Epithelial cell of proximal tubule (primary cell): Measurements from ENCODE around the gene SFI1. TPM values are rescaled to one million over a fixed set of nuclear protein-coding genes. Genes with fewer than 3 reads are reported as not detected.
"Not testable (repeated sequence)": the region's sequence is repeated elsewhere in the genome, so short reads cannot be mapped to it uniquely, and the experiment has no call there.

Experiments
- DNase-seq: peaks from one replicate; pipeline ENCODE4 v3.0.0-alpha.2; 2011; ENCODE audit warnings: low read depth
- H3K4me3 ChIP-seq: 2 replicates; pipeline ENCODE4 v1.5.1; 2011; ENCODE audit warnings: low read depth, mild to moderate bottlenecking, low read length
- total RNA-seq: library from RNA; depleted of rRNA; stranded (reverse); fragments of >200 nt; gene quantifications from 2 replicates; pipeline ENCODE4 v1.2.3, GENCODE V29; 2015
- TF ChIP-seq, protein P1 (sequence below): conservative IDR thresholded peaks from 2 replicates; pipeline ENCODE4 v1.5.1; 2012; ENCODE audit warnings: low read depth, mild to moderate bottlenecking, low read length

The SFI1 gene
- total RNA-seq, 1 donor from 2014 or later, result 26.0 TPM

DNA sequence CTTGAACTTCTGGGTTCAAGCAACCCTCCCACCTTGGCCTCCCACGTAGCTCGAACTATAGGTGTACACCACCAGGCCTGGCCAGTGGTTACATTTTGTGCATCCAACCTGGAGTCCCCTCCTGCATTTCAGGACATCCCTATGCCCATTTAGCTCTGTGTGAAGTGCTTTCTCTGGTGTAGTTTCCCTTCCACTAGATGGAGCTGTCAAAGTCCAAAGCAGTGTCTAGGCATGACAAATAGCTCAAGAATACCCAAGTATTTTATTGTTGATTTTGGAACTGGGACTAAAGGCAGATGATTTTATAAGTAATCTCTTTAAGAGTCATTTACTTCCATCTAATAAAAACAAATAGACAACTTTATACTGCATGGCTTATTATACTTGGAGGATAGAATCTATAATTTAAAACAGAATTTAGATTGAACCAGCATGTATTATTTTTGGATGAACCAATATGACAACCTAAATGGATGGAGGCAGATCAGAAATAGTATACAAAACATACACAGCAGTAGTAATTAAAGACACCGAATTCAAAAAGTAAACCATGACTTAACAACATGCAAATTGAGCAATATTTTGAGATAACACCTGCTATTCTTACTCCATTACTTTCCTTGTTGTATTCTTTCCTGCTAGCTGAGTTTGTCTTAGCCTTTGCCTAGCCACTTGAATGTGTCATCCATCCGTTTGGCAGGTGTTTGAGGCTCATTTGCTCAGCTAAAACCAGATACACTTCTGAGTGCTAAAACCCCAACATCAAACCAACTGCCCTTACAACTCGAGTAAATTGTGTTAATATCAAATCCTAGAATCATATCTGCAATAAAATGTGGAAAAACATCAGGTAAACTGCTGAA lies 44.4 kb upstream of the SFI1 start:
- peak; percentile 13 for DNase-seq
- TF ChIP-seq, protein P1, sequence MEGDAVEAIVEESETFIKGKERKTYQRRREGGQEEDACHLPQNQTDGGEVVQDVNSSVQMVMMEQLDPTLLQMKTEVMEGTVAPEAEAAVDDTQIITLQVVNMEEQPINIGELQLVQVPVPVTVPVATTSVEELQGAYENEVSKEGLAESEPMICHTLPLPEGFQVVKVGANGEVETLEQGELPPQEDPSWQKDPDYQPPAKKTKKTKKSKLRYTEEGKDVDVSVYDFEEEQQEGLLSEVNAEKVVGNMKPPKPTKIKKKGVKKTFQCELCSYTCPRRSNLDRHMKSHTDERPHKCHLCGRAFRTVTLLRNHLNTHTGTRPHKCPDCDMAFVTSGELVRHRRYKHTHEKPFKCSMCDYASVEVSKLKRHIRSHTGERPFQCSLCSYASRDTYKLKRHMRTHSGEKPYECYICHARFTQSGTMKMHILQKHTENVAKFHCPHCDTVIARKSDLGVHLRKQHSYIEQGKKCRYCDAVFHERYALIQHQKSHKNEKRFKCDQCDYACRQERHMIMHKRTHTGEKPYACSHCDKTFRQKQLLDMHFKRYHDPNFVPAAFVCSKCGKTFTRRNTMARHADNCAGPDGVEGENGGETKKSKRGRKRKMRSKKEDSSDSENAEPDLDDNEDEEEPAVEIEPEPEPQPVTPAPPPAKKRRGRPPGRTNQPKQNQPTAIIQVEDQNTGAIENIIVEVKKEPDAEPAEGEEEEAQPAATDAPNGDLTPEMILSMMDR, result peak; percentile 81
- no peak overlapping the region for H3K4me3 ChIP-seq

DNA sequence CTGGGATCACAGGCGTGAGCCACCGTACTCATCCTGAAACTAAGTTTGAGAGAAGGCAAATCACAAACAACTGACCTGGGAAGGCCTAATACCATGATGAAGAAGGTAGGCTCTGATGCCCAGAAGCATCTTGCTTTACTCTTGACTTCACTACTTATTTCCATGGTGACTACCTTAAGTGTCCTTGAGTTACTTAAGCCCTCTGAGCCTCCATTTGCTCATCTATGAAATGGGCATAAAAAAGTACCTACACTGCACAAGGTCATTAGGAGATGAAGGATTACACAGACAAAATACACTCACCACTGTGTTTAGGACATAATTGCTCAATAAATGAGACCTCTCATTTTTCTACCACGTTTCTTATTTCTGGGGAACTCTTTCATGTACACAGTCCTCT lies 34.6 kb upstream of the SFI1 start:
- no peak overlapping the region for H3K4me3 ChIP-seq
- no peak for DNase-seq
- TF ChIP-seq, protein P1, result no peak

DNA sequence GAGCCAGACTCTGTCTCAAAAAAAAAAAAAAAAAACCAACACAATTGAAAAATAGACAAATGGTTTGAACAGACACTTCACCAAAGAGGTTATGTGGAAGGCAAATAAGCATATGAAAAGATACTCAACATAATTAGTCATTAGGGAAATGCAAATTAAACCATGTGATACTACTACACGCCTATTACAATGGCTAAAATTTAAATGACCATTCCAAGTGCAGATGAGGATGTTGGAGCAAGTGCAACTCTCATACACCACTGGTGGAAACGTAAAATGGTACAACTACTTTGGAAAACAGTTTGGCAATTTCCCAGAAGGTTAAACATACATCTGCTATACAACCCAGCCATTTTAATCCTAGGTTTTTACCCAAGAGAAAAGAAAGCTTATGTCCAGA lies 31.0 kb upstream of the SFI1 start:
- TF ChIP-seq, protein P1, result no peak
- H3K4me3 ChIP-seq, result no peak overlapping the region
- DNase-seq, result no peak

DNA sequence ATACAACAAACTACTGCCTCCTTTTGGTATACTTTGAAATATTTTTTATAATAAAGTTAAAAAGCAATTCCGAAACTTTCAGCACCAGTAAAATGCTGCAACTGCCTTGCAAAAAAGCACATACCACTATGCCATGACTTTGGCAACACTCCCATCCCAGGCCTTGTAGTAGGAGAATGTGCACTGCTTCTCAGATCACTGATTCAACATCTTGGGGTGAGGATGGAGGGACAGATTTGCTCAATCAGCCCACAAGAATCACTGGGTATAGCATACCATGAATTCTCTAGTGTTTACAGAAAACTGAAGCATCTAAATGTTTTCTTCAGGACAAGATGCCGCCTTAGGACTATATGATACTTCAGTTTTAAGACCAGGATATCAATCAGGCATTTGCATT lies 21.6 kb upstream of the SFI1 start:
- TF ChIP-seq, protein P1, result no peak
- no peak for DNase-seq
- H3K4me3 ChIP-seq, result no peak overlapping the region

DNA sequence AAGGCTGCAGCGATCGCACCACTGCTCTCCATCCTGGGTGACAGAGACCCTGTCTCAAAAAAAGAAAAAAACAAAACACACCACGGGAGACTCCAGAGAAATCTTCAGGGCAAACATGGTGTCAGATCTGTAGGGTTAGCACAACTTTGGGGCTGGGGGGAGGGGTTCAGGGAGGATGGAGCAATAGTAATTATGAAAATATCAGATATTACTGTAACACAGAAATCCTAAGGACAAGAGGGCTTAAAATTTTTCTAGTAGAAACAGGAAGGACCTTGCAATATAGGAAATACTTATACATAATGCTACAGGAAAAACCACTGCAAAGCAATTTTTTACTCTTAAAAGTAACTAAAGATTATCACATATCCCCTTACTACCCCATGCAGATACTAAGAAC lies 20.5 kb upstream of the SFI1 start:
- no peak overlapping the region for H3K4me3 ChIP-seq
- TF ChIP-seq, protein P1, result no peak

DNA sequence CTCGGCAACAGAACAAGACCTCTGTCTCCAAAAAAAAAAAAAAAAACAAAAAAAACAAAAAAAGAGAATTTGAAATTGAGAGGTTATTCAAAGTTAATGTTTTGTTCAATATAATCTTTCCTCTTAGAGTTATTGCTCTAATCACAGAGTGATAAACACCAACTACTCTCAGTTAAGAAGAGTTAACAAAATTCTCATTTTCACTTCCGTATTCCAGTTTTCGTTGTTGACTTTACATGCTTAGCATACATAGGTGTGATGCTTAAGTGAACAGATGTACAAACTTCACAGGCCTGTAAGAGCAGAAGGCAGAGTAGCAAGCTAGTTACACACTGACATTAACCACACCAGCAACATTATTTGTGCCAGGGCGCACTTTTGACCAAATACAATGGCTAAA lies 19.0 kb upstream of the SFI1 start:
- TF ChIP-seq, protein P1, result no peak
- DNase-seq, result no peak

More for the DNA sequence above, 20.5 kb upstream of the SFI1 start:
- DNase-seq, result no peak

DNA sequence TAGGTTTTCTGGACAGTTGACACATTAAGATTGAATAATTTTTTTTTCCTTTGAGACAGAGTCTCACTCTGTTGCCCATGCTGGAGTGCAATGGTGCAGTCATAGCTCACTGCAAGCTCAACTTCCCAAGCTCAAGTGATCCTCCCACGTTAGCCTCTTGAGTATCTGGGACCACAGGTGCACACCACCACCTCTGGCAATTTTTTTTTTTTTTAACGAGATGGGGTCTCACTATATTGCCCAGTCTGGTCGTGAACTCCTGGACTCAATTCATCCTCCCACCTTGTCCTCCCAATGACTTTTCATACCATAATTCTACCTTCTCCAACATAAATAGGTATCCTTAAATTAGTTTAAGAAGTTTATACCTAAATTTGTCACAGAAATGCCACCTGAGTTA lies 15.2 kb upstream of the SFI1 start:
- H3K4me3 ChIP-seq, result no peak overlapping the region
- DNase-seq, result no peak
- TF ChIP-seq, protein P1, result no peak

More for the DNA sequence above, 19.0 kb upstream of the SFI1 start:
- H3K4me3 ChIP-seq, result no peak overlapping the region

DNA sequence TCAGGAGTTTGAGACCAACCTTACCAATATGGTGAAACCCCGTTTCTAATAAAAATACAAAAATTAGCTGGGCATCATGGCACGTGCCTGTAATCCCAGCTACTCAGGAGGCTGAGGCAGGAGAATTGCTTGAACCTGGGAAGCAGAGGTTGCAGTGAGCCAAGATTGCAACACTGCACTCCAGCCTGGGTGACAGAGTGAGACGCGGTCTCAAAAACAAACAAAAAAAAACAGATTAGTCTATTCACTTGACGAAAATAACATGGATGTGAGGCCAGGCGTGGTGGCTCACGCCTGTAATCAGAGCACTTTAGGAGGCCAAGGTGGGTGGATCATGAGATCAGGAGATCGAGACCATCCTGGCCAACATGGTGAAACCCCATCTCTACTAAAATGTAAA lies 13.9 kb upstream of the SFI1 start:
- not testable (repeated sequence) for H3K4me3 ChIP-seq, DNase-seq

DNA sequence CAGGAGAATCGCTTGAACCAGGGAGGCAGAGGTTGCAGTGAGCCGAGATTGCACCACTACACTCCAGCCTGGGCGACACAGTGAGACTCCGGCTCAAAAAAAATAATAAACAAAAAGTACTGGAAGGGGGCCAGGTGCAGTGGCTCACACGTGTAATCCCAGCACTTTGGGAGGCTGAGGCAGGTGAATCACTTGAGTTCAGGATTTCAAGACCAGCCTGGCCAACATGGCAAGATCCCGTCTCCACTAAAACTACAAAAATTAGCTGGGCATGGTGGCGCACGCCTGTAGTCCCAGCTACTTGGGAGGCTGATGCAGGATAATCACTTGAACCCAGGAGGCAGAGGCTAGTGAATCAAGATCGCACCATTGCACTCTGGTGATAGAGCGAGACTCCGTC lies 10.0 kb upstream of the SFI1 start:
- H3K4me3 ChIP-seq, DNase-seq: not testable (repeated sequence)
